ENCODE measurements around the gene NUP62. TPM values are rescaled to one million over a fixed set of nuclear protein-coding genes. Genes with fewer than 3 reads are reported as not detected.

NUP62 gene
- total RNA-seq, 1 experiment from 2014 or later, result 85.2 TPM

GRCh38 chr19:49920624-49921363 lies 8.5 kb downstream of the NUP62 start:
- TF ChIP-seq RAD21 (IDR thresholded peaks at IDR 0.05; ENCODE audit: low read depth) (no peak), ZFX (IDR thresholded peaks at IDR 0.05) (no peak), FOSL1 (IDR thresholded peaks at IDR 0.05; ENCODE audit: low read depth) (no peak), SP1 (IDR thresholded peaks at IDR 0.05; ENCODE audit: low read depth) (no peak), MAX (IDR thresholded peaks at IDR 0.05) (no peak)
- no TSS peak for BruUV-seq (replicated peaks)
- Histone ChIP-seq H3K27me3 (ENCODE audit: insufficient read depth, low read length) (no peaks in the 10 kb centered on the region), H3K4me1 (ENCODE audit: control insufficient read depth in 1 of 2, insufficient read depth in 2 of 2, low read length in 2 of 2) (no peaks in the 10 kb centered on the region), H3K36me3 (ENCODE audit: control insufficient read depth in 1 of 2, insufficient read depth in 2 of 2, low read length in 2 of 2) (peaks cover 28 to 43% of the 10 kb centered on the region in 2 experiments), H3K27ac (ENCODE audit: low read depth, low read length) (no peak overlapping the region), H3K79me2 (ENCODE audit: insufficient read depth, low read length) (peaks cover 98% of the 10 kb centered on the region), H3K9ac (ENCODE audit: low read length) (no peak overlapping the region), H3K4me2 (ENCODE audit: low read length) (no peak overlapping the region), H3K4me3 (replicated peaks in 1 of 2; ENCODE audit: low read depth in 1 of 2, low read length in 2 of 2) (no peak overlapping the region), H2AFZ (ENCODE audit: low read depth, low read length, poor library complexity, severe bottlenecking) (no peak overlapping the region), H4K20me1 (ENCODE audit: insufficient read depth) (peaks cover 7% of the 10 kb centered on the region; the same call in 1 of the 2 replicates), H3K9me3 (ENCODE audit: control insufficient read depth in 1 of 2, insufficient read depth in 1 of 2, low read depth in 1 of 2, low read length in 2 of 2) (no peaks in the 10 kb centered on the region), H3K9me2 (ENCODE audit: insufficient read depth) (no peaks in the 10 kb centered on the region)
- no peak for ATAC-seq
- intact Hi-C loops (cut with micrococcal nuclease), result no loop called here
- CTCF ChIA-PET, result no interaction called here
- RAD21 ChIA-PET (ENCODE audit: low non-redundant PET in 1 of 2, low total read pairs in 2 of 2, uncharacterized antibody in 2 of 2, unreplicated experiment in 2 of 2), result no interaction called here
- no peak for DNase-seq (ENCODE audit: low read depth, low spot score)
- POLR2A ChIA-PET, result no interaction called here

- Histone ChIP-seq H3K4me1 (ENCODE audit: control insufficient read depth in 1 of 2, insufficient read depth in 2 of 2, low read length in 2 of 2) (no peaks in the 10 kb centered on the region), H3K9me2 (ENCODE audit: insufficient read depth) (no peaks in the 10 kb centered on the region), H3K4me3 (replicated peaks in 1 of 2; ENCODE audit: low read depth in 1 of 2, low read length in 2 of 2) (no peak overlapping the region), H4K20me1 (ENCODE audit: insufficient read depth) (peaks cover 7% of the 10 kb centered on the region; the same call in 1 of the 2 replicates), H3K79me2 (ENCODE audit: insufficient read depth, low read length) (peaks cover 98% of the 10 kb centered on the region), H2AFZ (ENCODE audit: low read depth, low read length, poor library complexity, severe bottlenecking) (no peak overlapping the region), H3K27ac (ENCODE audit: low read depth, low read length) (no peak overlapping the region), H3K27me3 (ENCODE audit: insufficient read depth, low read length) (no peaks in the 10 kb centered on the region), H3K9ac (ENCODE audit: low read length) (no peak overlapping the region), H3K9me3 (ENCODE audit: control insufficient read depth in 1 of 2, insufficient read depth in 1 of 2, low read depth in 1 of 2, low read length in 2 of 2) (no peaks in the 10 kb centered on the region), H3K4me2 (ENCODE audit: low read length) (no peak overlapping the region), H3K36me3 (ENCODE audit: control insufficient read depth in 1 of 2, insufficient read depth in 2 of 2, low read length in 2 of 2) (peaks cover 31 to 42% of the 10 kb centered on the region in 2 experiments)
- ChIA-PET CTCF (no interaction called here), RAD21 (ENCODE audit: low non-redundant PET in 1 of 2, low total read pairs in 2 of 2, uncharacterized antibody in 2 of 2, unreplicated experiment in 2 of 2) (no interaction called here), POLR2A (interaction anchor here (1.0 kb wide), 1 partner anchor 12 kb away, joined by 3 read pairs; no protein-coding TSS in a partner anchor)
- intact Hi-C loops (cut with micrococcal nuclease), result no loop called here
- DNase-seq (ENCODE audit: low read depth, low spot score) (no peak), ATAC-seq (no peak)
- no TSS peak for BruUV-seq (replicated peaks)
- no peak for TF ChIP-seq JUND (IDR thresholded peaks at IDR 0.05)
- no peak for TF ChIP-seq EZH2 (IDR thresholded peaks at IDR 0.05)
- no peak for TF ChIP-seq ZFX (IDR thresholded peaks at IDR 0.05)
- no peak for TF ChIP-seq FOSL1 (IDR thresholded peaks at IDR 0.05; ENCODE audit: low read depth)
- TF ChIP-seq POLR2AphosphoS5 (IDR thresholded peaks at IDR 0.05; ENCODE audit: low read depth, low read length), result no peak
- no peak for TF ChIP-seq POLR2A (IDR thresholded peaks at IDR 0.05; ENCODE audit: borderline replicate concordance, extremely low read depth, insufficient read depth, insufficient read length)
- no peak for TF ChIP-seq ZBTB33 (IDR thresholded peaks at IDR 0.05; ENCODE audit: extremely low read depth, insufficient replicate concordance, low read length)
- TF ChIP-seq RAD21 (IDR thresholded peaks at IDR 0.05; ENCODE audit: low read depth), result no peak
- TF ChIP-seq SRF (IDR thresholded peaks at IDR 0.05; ENCODE audit: low read depth), result no peak
- no peak for TF ChIP-seq ATF3 (IDR thresholded peaks at IDR 0.05)
- no peak for TF ChIP-seq REST (IDR thresholded peaks at IDR 0.05; ENCODE audit: low read depth)
These were observed 11.2 kb downstream of the NUP62 start for GRCh38 chr19:49918089-49918488.
